HepG2 (cell line): ENCODE results near the gene MPHOSPH8. TPM values are rescaled to one million over a fixed set of nuclear protein-coding genes. Genes with fewer than 3 reads are reported as not detected.

Experiments
- ATAC-seq: fragments of 200-7000 bp; cut with Tn5 transposase; 3 replicates; pipeline ENCODE4 v1.9.1; 2020; ENCODE audit warnings: mild to moderate bottlenecking, moderate library complexity
- BruUV-seq: library from RNA; stranded (reverse); fragments of 400-500 nt; replicated peaks from 2 replicates; lab custom pipeline; 2021; lab: Mats Ljungman, UMichigan
- CTCF ChIA-PET: fragments of 300-600 bp; formaldehyde crosslinking; extraction: SDS; loops from one replicate; lab custom pipeline; 2021; ENCODE audit warnings: low total read pairs, inconsistent platforms, low intra/inter-chr PET ratio; lab: Yijun Ruan, JAX
- POLR2A ChIA-PET: fragments of 350-600 bp; sonication (Branson Sonifier 250); formaldehyde crosslinking; loops from one replicate; lab custom pipeline; 2020; ENCODE audit warnings: antibody characterized with exemption, inconsistent platforms; lab: Yijun Ruan, JAX
- DNase-seq: peaks from one replicate; pipeline ENCODE4 v3.0.0-alpha.2; 2015; ENCODE audit warnings: low spot score
- FAIRE-seq: peaks from 3 replicates; lab custom pipeline; 2011; peaks lifted over from hg19 to GRCh38; lab: Jason Lieb, UNC
- H2AFZ ChIP-seq: one replicate; pipeline ENCODE4 v1.6.1; 2011; ENCODE audit warnings: low read length, inconsistent platforms
- H3K27ac ChIP-seq: fragments of 300-600 bp; 3 replicates; pipeline ENCODE4 v1.8.0; 2011; ENCODE audit warnings: mixed run types, mild to moderate bottlenecking, mixed read lengths, low read length, inconsistent platforms; ENCODE audit not compliant: insufficient read depth; ENCODE audit errors: extremely low read length
- H3K27me3 ChIP-seq, 2 experiments: fragments of 200-600 bp in 1 of 2; 2 replicates in 1 of 2; 3 replicates in 1 of 2; pipeline versions ENCODE4 v1.6.0 to v1.8.0; 2011; ENCODE audit warnings: low read length in 2 of 2, mild to moderate bottlenecking in 2 of 2, moderate library complexity in 2 of 2, inconsistent platforms in 1 of 2; ENCODE audit not compliant: insufficient read depth in 2 of 2, control insufficient read depth in 1 of 2
- H3K36me3 ChIP-seq, 2 experiments: fragments of 200-600 bp in 1 of 2; replicated peaks in 1 of 2; 2 replicates in 1 of 2; 3 replicates in 1 of 2; pipeline versions ENCODE4 v1.5.1 to v1.8.0; 2011; ENCODE audit warnings: low read length in 2 of 2, inconsistent platforms in 1 of 2; ENCODE audit not compliant: insufficient read depth in 2 of 2, control insufficient read depth in 1 of 2
- H3K4me1 ChIP-seq: 2 replicates; pipeline ENCODE4 v1.5.1; 2012; ENCODE audit warnings: low read length, inconsistent platforms; ENCODE audit not compliant: insufficient read depth
- H3K4me2 ChIP-seq: 2 replicates; pipeline ENCODE4 v1.6.0; 2011; ENCODE audit warnings: low read depth, low read length, inconsistent platforms
- H3K4me3 ChIP-seq, 3 experiments: fragments of 200-600 bp in 1 of 3; sonication (generic), shearing (Covaris generic) in 1 of 3; replicated peaks in 1 of 3; 2 replicates each; pipeline ENCODE4 v1.5.1; 2011 to 2016; ENCODE audit warnings: low read length in 3 of 3, inconsistent platforms in 2 of 3, low read depth in 2 of 3, mild to moderate bottlenecking in 2 of 3, control low read depth in 1 of 3, mixed read lengths in 1 of 3; ENCODE audit not compliant: insufficient read depth in 1 of 3
- H3K79me2 ChIP-seq: one replicate; pipeline ENCODE4 v1.6.1; 2011; ENCODE audit warnings: low read length, inconsistent platforms; ENCODE audit not compliant: insufficient read depth
- H3K9ac ChIP-seq: 2 replicates; pipeline ENCODE4 v1.6.0; 2011; ENCODE audit warnings: mild to moderate bottlenecking, low read depth, low read length, inconsistent platforms; ENCODE audit not compliant: insufficient read depth
- H3K9me3 ChIP-seq: 2 replicates; pipeline ENCODE4 v1.5.1; 2012; ENCODE audit warnings: mild to moderate bottlenecking, low read length
- H4K20me1 ChIP-seq: 2 replicates; pipeline ENCODE4 v1.6.0; 2011; ENCODE audit warnings: inconsistent platforms, mild to moderate bottlenecking, low read length, moderate library complexity; ENCODE audit not compliant: insufficient read depth
- MED8 ChIP-seq: sonication (generic); formaldehyde crosslinking; IDR thresholded peaks from 2 replicates; pipeline ENCODE4 v1.8.1; 2023; ENCODE audit warnings: mild to moderate bottlenecking, missing genetic modification reagents; ENCODE audit not compliant: insufficient replicate concordance
- SOX13 ChIP-seq, 3 experiments: fragments of 450-650 bp in 1 of 3; sonication (generic) in 1 of 3; formaldehyde crosslinking in 1 of 3; IDR thresholded peaks in 2 of 3; conservative IDR thresholded peaks in 1 of 3; 2 replicates each; pipeline versions ENCODE4 v1.5.0 to v1.6.1; 2016 to 2020; ENCODE audit warnings: antibody characterized with exemption in 1 of 3, mild to moderate bottlenecking in 1 of 3, missing compliant biosample characterization in 1 of 3, missing genetic modification reagents in 1 of 3, moderate library complexity in 1 of 3
- TBP ChIP-seq: sonication (generic); formaldehyde crosslinking; IDR thresholded peaks from 2 replicates; pipeline ENCODE4 v1.5.0; 2020; ENCODE audit warnings: missing genetic modification reagents
- ZFP90 ChIP-seq: sonication (generic); formaldehyde crosslinking; IDR thresholded peaks from 2 replicates; pipeline ENCODE4 v1.8.0; 2022; ENCODE audit warnings: missing genetic modification reagents, mild to moderate bottlenecking, inconsistent platforms, borderline replicate concordance
- ZNF260 ChIP-seq: sonication (generic); formaldehyde crosslinking; IDR thresholded peaks from 2 replicates; pipeline ENCODE4 v1.4.0; 2020; ENCODE audit warnings: missing genetic modification reagents, low read depth, mild to moderate bottlenecking, borderline replicate concordance
- WGBS: methylation state at CpG from one replicate; pipeline ENCODE4 v1.1.6; 2017; ENCODE audit warnings: low lambda C conversion rate; 5-methylcytosine and 5-hydroxymethylcytosine counted together
- in situ Hi-C: cut with HindIII; loops from 2 replicates; pipeline ENCODE4 v1.10.0; 2017; ENCODE audit warnings: low pct_unique_long_range_greater_than_20kb; ENCODE audit not compliant: extremely low pct_ligation_motif_present
- intact Hi-C: fragments of 100-400 bp; cut with micrococcal nuclease; formaldehyde crosslinking; loops from one replicate; pipeline ENCODE4 v1.10.0; 2022; ENCODE audit not compliant: unreplicated experiment
- polyA plus RNA-seq, 8 experiments: library from polyadenylated mRNA; depleted of rRNA in 3 of 8; stranded (reverse) in 7 of 8; unstranded in 1 of 8; fragments of >200 nt; fragmentation: Illumina TruSeq in 4 of 8; extraction: Trizol in 4 of 8; gene quantifications; 2 replicates each; pipeline versions ENCODE4 v1.2.1 to v1.2.3, GENCODE V29; 2011 to 2016; ENCODE audit warnings: low read depth in 4 of 8, missing spikeins in 1 of 8, mixed read lengths in 1 of 8; ENCODE audit not compliant: insufficient read depth in 1 of 8
- total RNA-seq, 5 experiments: library from RNA; depleted of rRNA; stranded (reverse); fragments of >200 nt; fragmentation: Illumina TruSeq; extraction: Trizol; gene quantifications; 2 replicates each; pipeline ENCODE4 v1.2.3, GENCODE V29; 2016; ENCODE audit warnings: low read depth in 1 of 5
- TF ChIP-seq, protein P1 (sequence below): sonication (generic); formaldehyde crosslinking; conservative IDR thresholded peaks from 2 replicates; pipeline ENCODE4 v1.4.0; 2020; ENCODE audit warnings: missing genetic modification reagents
- TF ChIP-seq, protein P2 (sequence below): sonication (generic); formaldehyde crosslinking; IDR thresholded peaks from 2 replicates; pipeline ENCODE4 v1.5.0; 2020; ENCODE audit warnings: missing genetic modification reagents, mild to moderate bottlenecking, borderline replicate concordance
- TF ChIP-seq, protein P3 (sequence below): sonication (generic); formaldehyde crosslinking; IDR thresholded peaks from 2 replicates; pipeline ENCODE4 v1.4.0; 2020; ENCODE audit warnings: missing genetic modification reagents, borderline replicate concordance

Gene MPHOSPH8
- total and polyA plus RNA-seq, 2 of the 13 experiments (the other 11 are each of a cell fraction or from before 2014, with no cell fraction given): 17.3 to 20.9 TPM

DNA sequence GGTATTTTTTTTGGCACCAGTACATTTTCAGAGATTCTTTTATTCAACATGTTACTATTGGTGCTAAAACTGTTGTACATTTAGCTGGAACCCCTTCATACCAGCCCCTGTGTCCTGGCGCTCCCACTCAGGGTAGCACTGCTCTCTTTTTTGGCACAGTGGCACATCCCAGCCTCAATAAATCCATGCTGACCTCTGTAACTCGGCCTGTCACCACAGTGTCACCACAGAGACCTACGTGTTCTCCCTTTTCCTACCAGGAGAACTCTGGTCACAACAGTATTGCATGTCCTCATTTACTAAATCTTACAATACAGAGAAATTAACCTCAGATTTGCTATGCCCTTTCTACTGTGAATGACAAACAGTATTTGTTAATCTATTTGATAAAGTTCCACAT is 10.2 kb downstream of the MPHOSPH8 start:
- 93% methylated on average over 3 of the region's 3 CpGs for WGBS

More for the DNA sequence above, 10.2 kb downstream of the MPHOSPH8 start:
- FAIRE-seq (no peak), ATAC-seq (no peak), DNase-seq (no peak)
- in situ Hi-C loops (no loop called here), intact Hi-C loops (no loop called here)
- Histone ChIP-seq H3K36me3 (peaks cover 0 to 32% of the 10 kb centered on the region in 2 experiments; a peak in 4 of 5 replicates), H3K4me3 (no peak overlapping the region), H3K9ac (no peak overlapping the region), H3K4me1 (peaks cover 7% of the 10 kb centered on the region; the same call in 1 of the 2 replicates), H3K27me3 (no peaks in the 10 kb centered on the region), H3K27ac (no peak overlapping the region), H3K79me2 (peaks cover 12% of the 10 kb centered on the region), H4K20me1 (no peaks in the 10 kb centered on the region), H2AFZ (no peak overlapping the region), H3K4me2 (no peak overlapping the region), H3K9me3 (no peaks in the 10 kb centered on the region)
- ChIA-PET CTCF (no interaction called here), POLR2A (no interaction called here)
- no TSS peak for BruUV-seq
- TF ChIP-seq, protein P1, sequence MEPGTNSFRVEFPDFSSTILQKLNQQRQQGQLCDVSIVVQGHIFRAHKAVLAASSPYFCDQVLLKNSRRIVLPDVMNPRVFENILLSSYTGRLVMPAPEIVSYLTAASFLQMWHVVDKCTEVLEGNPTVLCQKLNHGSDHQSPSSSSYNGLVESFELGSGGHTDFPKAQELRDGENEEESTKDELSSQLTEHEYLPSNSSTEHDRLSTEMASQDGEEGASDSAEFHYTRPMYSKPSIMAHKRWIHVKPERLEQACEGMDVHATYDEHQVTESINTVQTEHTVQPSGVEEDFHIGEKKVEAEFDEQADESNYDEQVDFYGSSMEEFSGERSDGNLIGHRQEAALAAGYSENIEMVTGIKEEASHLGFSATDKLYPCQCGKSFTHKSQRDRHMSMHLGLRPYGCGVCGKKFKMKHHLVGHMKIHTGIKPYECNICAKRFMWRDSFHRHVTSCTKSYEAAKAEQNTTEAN: no peak
- TF ChIP-seq ZNF260 (CRISPR knock-in tag): no peak
- TF ChIP-seq, protein P2, sequence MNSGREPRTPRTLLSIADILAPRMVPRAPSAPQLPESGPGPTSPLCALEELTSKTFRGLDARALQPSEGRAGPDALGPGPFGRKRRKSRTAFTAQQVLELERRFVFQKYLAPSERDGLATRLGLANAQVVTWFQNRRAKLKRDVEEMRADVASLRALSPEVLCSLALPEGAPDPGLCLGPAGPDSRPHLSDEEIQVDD (CRISPR knock-in tag): no peak
- no peak for TF ChIP-seq TBP (CRISPR knock-in tag)
- no peak for TF ChIP-seq MED8 (CRISPR knock-in tag)
- TF ChIP-seq, protein P3, sequence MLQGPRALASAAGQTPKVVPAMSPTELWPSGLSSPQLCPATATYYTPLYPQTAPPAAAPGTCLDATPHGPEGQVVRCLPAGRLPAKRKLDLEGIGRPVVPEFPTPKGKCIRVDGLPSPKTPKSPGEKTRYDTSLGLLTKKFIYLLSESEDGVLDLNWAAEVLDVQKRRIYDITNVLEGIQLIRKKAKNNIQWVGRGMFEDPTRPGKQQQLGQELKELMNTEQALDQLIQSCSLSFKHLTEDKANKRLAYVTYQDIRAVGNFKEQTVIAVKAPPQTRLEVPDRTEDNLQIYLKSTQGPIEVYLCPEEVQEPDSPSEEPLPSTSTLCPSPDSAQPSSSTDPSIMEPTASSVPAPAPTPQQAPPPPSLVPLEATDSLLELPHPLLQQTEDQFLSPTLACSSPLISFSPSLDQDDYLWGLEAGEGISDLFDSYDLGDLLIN: no peak
- no peak for TF ChIP-seq SOX13 (IDR thresholded peaks at IDR 0.05)
- TF ChIP-seq SOX13 (CRISPR knock-in tag; conservative IDR thresholded peaks at IDR 0.05 in 1 of 2, IDR thresholded peaks at IDR 0.05 in 1 of 2): no peak
- TF ChIP-seq ZFP90: no peak
